ENCODE measurements around the gene CCDC51. TPM values are rescaled to one million over a fixed set of nuclear protein-coding genes. Genes with fewer than 3 reads are reported as not detected.

The CCDC51 gene
- total RNA-seq, 1 experiment from 2014 or later: 59.5 TPM

DNA sequence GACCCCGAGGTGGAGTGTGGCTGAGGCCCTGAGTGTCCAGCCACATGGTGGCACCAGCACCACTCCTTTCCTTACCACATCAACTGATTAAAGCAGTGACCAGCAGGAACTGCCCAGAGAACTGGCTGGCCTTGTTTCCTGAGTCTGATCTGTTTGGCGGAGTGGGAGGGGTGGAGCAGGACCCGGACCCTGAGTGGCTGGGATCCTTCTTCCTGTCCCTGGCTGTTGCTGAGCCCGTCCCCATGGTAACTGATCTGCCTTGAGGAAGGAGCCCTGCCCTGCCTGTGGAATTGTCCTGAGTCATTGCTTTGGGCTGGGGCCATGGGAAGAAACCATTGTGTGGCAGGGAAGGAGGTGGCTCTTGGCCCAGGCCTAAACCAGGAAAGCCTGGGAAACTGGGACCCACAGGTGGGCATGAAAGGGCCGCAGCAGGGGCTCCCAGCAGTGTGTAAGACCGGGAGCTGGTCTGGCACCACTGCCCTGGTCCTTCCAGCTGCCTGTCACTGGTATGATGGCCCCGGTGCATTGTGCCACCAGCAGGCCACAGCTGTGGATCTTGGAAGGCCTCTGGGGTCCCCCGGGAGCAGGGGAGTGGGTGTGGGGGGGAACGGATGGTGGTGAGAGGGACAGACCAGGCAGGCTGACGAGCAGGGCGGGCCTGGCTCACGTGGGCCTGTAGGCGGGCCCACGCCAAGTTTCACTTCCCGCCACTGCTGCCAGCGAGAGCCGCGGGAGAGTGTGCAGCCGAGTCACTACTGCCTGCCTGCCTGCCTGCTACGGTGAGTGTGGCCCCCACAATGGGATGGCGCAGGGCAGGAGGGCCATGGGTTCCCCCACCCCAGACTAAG lies 25.8 kb upstream of the CCDC51 start:
- Mint-ChIP-seq H3K27me3 (ENCODE audit: insufficient read depth, unreplicated experiment) (no peaks in the 10 kb centered on the region), H3K36me3 (ENCODE audit: insufficient read depth, unreplicated experiment) (peaks cover 34% of the 10 kb centered on the region), H3K9me3 (ENCODE audit: unreplicated experiment) (no peaks in the 10 kb centered on the region), H3K4me1 (ENCODE audit: low read depth, unreplicated experiment) (peaks cover 16% of the 10 kb centered on the region), H3K4me3 (ENCODE audit: unreplicated experiment) (peak overlapping the region; percentile 56), H3K27ac (ENCODE audit: unreplicated experiment) (peak overlapping the region; percentile 99)
- Histone ChIP-seq H3K36me3 (ENCODE audit: control insufficient read depth, insufficient read depth, low read length) (peaks cover 5% of the 10 kb centered on the region), H3K4me3 (ENCODE audit: low read depth, low read length) (no peak overlapping the region), H3K4me1 (peaks cover 19% of the 10 kb centered on the region), H3K27me3 (replicated peaks; ENCODE audit: control insufficient read depth, insufficient read depth, low read length) (no peaks in the 10 kb centered on the region), H3K9me3 (no peaks in the 10 kb centered on the region)
- POLR2A ChIA-PET: no interaction called here
- TSS peak; percentile 62 for BruUV-seq (replicated peaks)
- CTCF ChIA-PET: interaction anchor here (0.7 to 0.9 kb wide), 2 partner anchors 30 to 42 kb away, joined by 3 to 5 read pairs; no protein-coding TSS in a partner anchor
- TF ChIP-seq, protein P1, sequence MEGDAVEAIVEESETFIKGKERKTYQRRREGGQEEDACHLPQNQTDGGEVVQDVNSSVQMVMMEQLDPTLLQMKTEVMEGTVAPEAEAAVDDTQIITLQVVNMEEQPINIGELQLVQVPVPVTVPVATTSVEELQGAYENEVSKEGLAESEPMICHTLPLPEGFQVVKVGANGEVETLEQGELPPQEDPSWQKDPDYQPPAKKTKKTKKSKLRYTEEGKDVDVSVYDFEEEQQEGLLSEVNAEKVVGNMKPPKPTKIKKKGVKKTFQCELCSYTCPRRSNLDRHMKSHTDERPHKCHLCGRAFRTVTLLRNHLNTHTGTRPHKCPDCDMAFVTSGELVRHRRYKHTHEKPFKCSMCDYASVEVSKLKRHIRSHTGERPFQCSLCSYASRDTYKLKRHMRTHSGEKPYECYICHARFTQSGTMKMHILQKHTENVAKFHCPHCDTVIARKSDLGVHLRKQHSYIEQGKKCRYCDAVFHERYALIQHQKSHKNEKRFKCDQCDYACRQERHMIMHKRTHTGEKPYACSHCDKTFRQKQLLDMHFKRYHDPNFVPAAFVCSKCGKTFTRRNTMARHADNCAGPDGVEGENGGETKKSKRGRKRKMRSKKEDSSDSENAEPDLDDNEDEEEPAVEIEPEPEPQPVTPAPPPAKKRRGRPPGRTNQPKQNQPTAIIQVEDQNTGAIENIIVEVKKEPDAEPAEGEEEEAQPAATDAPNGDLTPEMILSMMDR (IDR thresholded peaks at IDR 0.05; ENCODE audit: insufficient read depth in 1 of 2, low read depth in 1 of 2, low read length in 1 of 2, severe bottlenecking in 1 of 2, unreplicated experiment in 1 of 2): peak; percentile 61 to 83
- intact Hi-C loops (cut with micrococcal nuclease; ENCODE audit: unreplicated experiment): loop anchor here (1.0 to 10.0 kb wide), 5 partner anchors 8 to 199 kb away; partner anchors contain the start of gene CELSR3
- peak; percentile 97 for DNase-seq

DNA sequence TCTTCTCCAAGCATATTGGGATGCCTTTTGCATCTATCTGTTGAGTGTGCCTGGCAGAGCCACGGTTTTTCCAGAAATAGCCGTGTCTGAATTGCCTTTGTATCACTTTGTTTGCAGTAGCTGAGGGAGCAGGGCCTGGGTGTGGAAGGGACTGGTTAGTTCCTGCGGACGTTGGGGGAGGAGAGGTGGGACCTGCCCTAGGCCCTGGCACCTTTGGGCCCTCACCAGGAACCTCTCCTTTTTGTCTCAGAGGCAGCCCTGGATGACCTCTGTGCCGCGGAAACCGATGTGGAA lies 25.3 kb upstream of the CCDC51 start:
- ChIA-PET POLR2A (interaction anchor here (0.9 kb wide), 1 partner anchor 8 kb away, joined by 3 read pairs; no protein-coding TSS in a partner anchor), CTCF (interaction anchor here (0.9 to 1.9 kb wide), 2 partner anchors 29 to 43 kb away, joined by 5 to 6 read pairs; no protein-coding TSS in a partner anchor)
- intact Hi-C loops (cut with micrococcal nuclease; ENCODE audit: unreplicated experiment): loop anchor here (1.0 to 10.0 kb wide), 5 partner anchors 8 to 200 kb away; partner anchors contain the start of gene CELSR3
- Histone ChIP-seq H3K27me3 (replicated peaks; ENCODE audit: control insufficient read depth, insufficient read depth, low read length) (no peaks in the 10 kb centered on the region), H3K36me3 (ENCODE audit: control insufficient read depth, insufficient read depth, low read length) (peaks cover 5% of the 10 kb centered on the region), H3K9me3 (no peaks in the 10 kb centered on the region), H3K4me1 (peaks cover 14% of the 10 kb centered on the region), H3K4me3 (ENCODE audit: low read depth, low read length) (no peak overlapping the region)
- H3K27me3 Mint-ChIP-seq (ENCODE audit: insufficient read depth, unreplicated experiment): no peaks in the 10 kb centered on the region
- H3K9me3 Mint-ChIP-seq (ENCODE audit: unreplicated experiment): no peaks in the 10 kb centered on the region
- DNase-seq: no peak
- peaks cover 15% of the 10 kb centered on the region for H3K4me1 Mint-ChIP-seq (ENCODE audit: low read depth, unreplicated experiment)
- H3K27ac Mint-ChIP-seq (ENCODE audit: unreplicated experiment): peak overlapping the region; percentile 99
- H3K4me3 Mint-ChIP-seq (ENCODE audit: unreplicated experiment): peak overlapping the region; percentile 56
- TF ChIP-seq, protein P1 (IDR thresholded peaks at IDR 0.05; ENCODE audit: insufficient read depth in 1 of 2, low read depth in 1 of 2, low read length in 1 of 2, severe bottlenecking in 1 of 2, unreplicated experiment in 1 of 2): no peak
- BruUV-seq (replicated peaks): no TSS peak
- H3K36me3 Mint-ChIP-seq (ENCODE audit: insufficient read depth, unreplicated experiment): peaks cover 34% of the 10 kb centered on the region

DNA sequence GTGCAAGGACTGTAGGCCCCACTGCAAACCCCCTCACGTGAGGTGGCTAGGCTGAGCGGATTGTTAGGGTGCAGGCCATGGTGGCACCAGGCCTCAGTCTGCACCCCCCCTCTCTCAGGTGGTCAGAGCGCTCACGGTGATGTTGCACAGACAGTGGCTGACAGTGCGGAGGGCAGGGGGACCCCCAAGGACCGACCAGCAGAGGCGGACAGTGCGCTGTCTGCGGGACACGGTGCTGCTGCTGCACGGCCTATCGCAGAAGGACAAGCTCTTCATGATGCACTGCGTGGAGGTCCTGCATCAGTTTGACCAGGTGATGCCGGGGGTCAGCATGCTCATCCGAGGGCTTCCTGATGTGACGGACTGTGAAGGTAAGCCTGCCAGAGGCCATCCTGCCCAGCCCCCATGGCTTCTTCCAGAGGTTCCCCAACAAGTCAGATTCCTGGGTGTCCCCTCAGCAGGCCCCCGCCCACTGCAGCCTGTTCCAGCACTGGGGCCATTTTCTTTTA lies 24.8 kb upstream of the CCDC51 start:
- no peak overlapping the region for H3K4me3 ChIP-seq (ENCODE audit: low read depth, low read length)
- Mint-ChIP-seq H3K27me3 (ENCODE audit: insufficient read depth, unreplicated experiment) (no peaks in the 10 kb centered on the region), H3K4me3 (ENCODE audit: unreplicated experiment) (no peak overlapping the region), H3K27ac (ENCODE audit: unreplicated experiment) (peak overlapping the region; percentile 99), H3K9me3 (ENCODE audit: unreplicated experiment) (no peaks in the 10 kb centered on the region), H3K36me3 (ENCODE audit: insufficient read depth, unreplicated experiment) (peaks cover 29% of the 10 kb centered on the region), H3K4me1 (ENCODE audit: low read depth, unreplicated experiment) (peaks cover 11% of the 10 kb centered on the region)
- CTCF ChIA-PET: interaction anchor here (0.9 to 1.9 kb wide), 2 partner anchors 29 to 43 kb away, joined by 5 to 6 read pairs; no protein-coding TSS in a partner anchor
- peaks cover 13% of the 10 kb centered on the region for H3K4me1 ChIP-seq
- H3K36me3 ChIP-seq (ENCODE audit: control insufficient read depth, insufficient read depth, low read length): peaks cover 7% of the 10 kb centered on the region
- POLR2A ChIA-PET: interaction anchor here (0.9 to 1.7 kb wide), 3 partner anchors 9 to 77 kb away, joined by 3 to 10 read pairs (median 3); partner anchors contain the start of gene ATRIP
- intact Hi-C loops (cut with micrococcal nuclease; ENCODE audit: unreplicated experiment): loop anchor here (1.0 to 10.0 kb wide), 5 partner anchors 9 to 200 kb away; partner anchors contain the start of gene CELSR3
- H3K9me3 ChIP-seq: no peaks in the 10 kb centered on the region
- TF ChIP-seq, protein P1 (IDR thresholded peaks at IDR 0.05; ENCODE audit: insufficient read depth in 1 of 2, low read depth in 1 of 2, low read length in 1 of 2, severe bottlenecking in 1 of 2, unreplicated experiment in 1 of 2): no peak
- no peak for DNase-seq
- BruUV-seq (replicated peaks): no TSS peak
- no peaks in the 10 kb centered on the region for H3K27me3 ChIP-seq (replicated peaks; ENCODE audit: control insufficient read depth, insufficient read depth, low read length)
